ENCODE measurements around the gene TBC1D5. TPM values are rescaled to one million over a fixed set of nuclear protein-coding genes. Genes with fewer than 3 reads are reported as not detected.

Gene TBC1D5
- total and polyA plus RNA-seq, 10 donors: 6.4 to 140 (median 97.1) TPM

GRCh38 chr3:17313746-17314145, 428.7 kb downstream of the TBC1D5 start:
- intact Hi-C loops (cut with DNase I; ENCODE audit: low total_unique reads): no loop called here
- H3K4me1 ChIP-seq: no peaks in the 10 kb centered on the region
- no peak overlapping the region for H3K4me3 ChIP-seq
- TF ChIP-seq CTCF (IDR thresholded peaks at IDR 0.05 in 8 of 11, conservative IDR thresholded peaks at IDR 0.05 in 3 of 11) (no peak), POLR2A (IDR thresholded peaks at IDR 0.05) (no peak), POLR2AphosphoS5 (IDR thresholded peaks at IDR 0.05) (no peak)
- no peak for DNase-seq
- no peaks in the 10 kb centered on the region for H3K27me3 ChIP-seq (replicated peaks in 1 of 7)
- 64 to 82% (median 80%) methylated on average over 3 of the region's 3 CpGs for WGBS, 5 donors
- peaks cover 0 to 6% (median 0%) of the 10 kb centered on the region in 8 donors for H3K9me3 ChIP-seq
- peaks cover 0 to 11% (median 0%) of the 10 kb centered on the region in 6 donors for H3K36me3 ChIP-seq
- H3K27ac ChIP-seq: no peak overlapping the region

- H3K4me1 ChIP-seq: no peaks in the 10 kb centered on the region
- H3K9me3 ChIP-seq: no peaks in the 10 kb centered on the region
- H3K27me3 ChIP-seq (replicated peaks in 1 of 7): no peaks in the 10 kb centered on the region
- no peak for DNase-seq
- no peak overlapping the region for H3K27ac ChIP-seq
- intact Hi-C loops (cut with DNase I; ENCODE audit: low total_unique reads): no loop called here
- TF ChIP-seq POLR2AphosphoS5 (IDR thresholded peaks at IDR 0.05): no peak
- no peak for TF ChIP-seq POLR2A (IDR thresholded peaks at IDR 0.05)
- no peak for TF ChIP-seq CTCF (IDR thresholded peaks at IDR 0.05 in 8 of 11, conservative IDR thresholded peaks at IDR 0.05 in 3 of 11)
- H3K4me3 ChIP-seq: no peak overlapping the region
- peaks cover 0 to 15% (median 4%) of the 10 kb centered on the region in 6 donors for H3K36me3 ChIP-seq
Measured at GRCh38 chr3:17310983-17311382, 431.4 kb downstream of the TBC1D5 start.

- Histone ChIP-seq H3K36me3 (peaks cover 0 to 20% (median 4%) of the 10 kb centered on the region in 6 donors), H3K9me3 (no peaks in the 10 kb centered on the region), H3K27me3 (replicated peaks in 1 of 7) (no peaks in the 10 kb centered on the region), H3K4me1 (no peaks in the 10 kb centered on the region), H3K27ac (no peak overlapping the region), H3K4me3 (no peak overlapping the region)
- DNase-seq: no peak
- intact Hi-C loops (cut with DNase I; ENCODE audit: low total_unique reads): no loop called here
- no peak for TF ChIP-seq POLR2A (IDR thresholded peaks at IDR 0.05)
- TF ChIP-seq POLR2AphosphoS5 (IDR thresholded peaks at IDR 0.05): no peak
- no peak for TF ChIP-seq CTCF (IDR thresholded peaks at IDR 0.05 in 8 of 11, conservative IDR thresholded peaks at IDR 0.05 in 3 of 11)
- 81 to 95% (median 84%) methylated on average over 5 of the region's 5 CpGs for WGBS, 5 donors
Measured at GRCh38 chr3:17307887-17308286, 434.5 kb downstream of the TBC1D5 start.

- TF ChIP-seq POLR2A (IDR thresholded peaks at IDR 0.05) (no peak), POLR2AphosphoS5 (IDR thresholded peaks at IDR 0.05) (no peak), CTCF (IDR thresholded peaks at IDR 0.05 in 8 of 11, conservative IDR thresholded peaks at IDR 0.05 in 3 of 11) (no peak)
- DNase-seq: no peak
- H3K4me1 ChIP-seq: no peaks in the 10 kb centered on the region
- H3K27ac ChIP-seq: no peak overlapping the region
- H3K4me3 ChIP-seq: no peak overlapping the region
- intact Hi-C loops (cut with DNase I; ENCODE audit: low total_unique reads): no loop called here
- H3K27me3 ChIP-seq (replicated peaks in 1 of 7): no peaks in the 10 kb centered on the region
- H3K9me3 ChIP-seq: no peaks in the 10 kb centered on the region
- WGBS, 5 donors: 93 to 100% (median 96%) methylated on average over 1 of the region's 1 CpG
- peaks cover 0 to 20% (median 4%) of the 10 kb centered on the region in 6 donors for H3K36me3 ChIP-seq
Measured at GRCh38 chr3:17307482-17307881, 434.9 kb downstream of the TBC1D5 start.
